ENCODE results near the gene PTPRN2.

The PTPRN2 gene

GRCh38 chr7:157791666-157792065 is 796.0 kb downstream of the PTPRN2 start:
- H2AK5ac ChIP-seq (ENCODE audit: low read depth, low read length), result peak overlapping the region; percentile 86
- H3K4me3 ChIP-seq (ENCODE audit: low read length in 2 of 2), result no peak overlapping the region
- no peak overlapping the region for H3K23ac ChIP-seq (ENCODE audit: low read depth, low read length, poor library complexity)
- H4K8ac ChIP-seq (ENCODE audit: low read depth, low read length), result no peak overlapping the region
- no peak overlapping the region for H2BK5ac ChIP-seq (ENCODE audit: low read length)
- no peak overlapping the region for H3K4me2 ChIP-seq (ENCODE audit: insufficient read depth, low read length, poor library complexity, severe bottlenecking)
- H3K9me3 ChIP-seq (replicated peaks in 1 of 2; ENCODE audit: control insufficient read depth in 2 of 2, insufficient read depth in 1 of 2, low read depth in 1 of 2, low read length in 2 of 2), result peaks cover 0 to 6% of the 10 kb centered on the region in 2 donors
- no CpG with 5 or more reads among the region's 16 CpGs for WGBS, 2 donors (ENCODE audit: extremely low coverage in 2 of 2, insufficient read length in 2 of 2, insufficient replicate concordance in 1 of 2)
- H2BK120ac ChIP-seq (ENCODE audit: low read depth, low read length), result no peak overlapping the region
- H3K9ac ChIP-seq (ENCODE audit: low read depth, low read length, poor library complexity), result no peak overlapping the region
- H3K79me1 ChIP-seq (ENCODE audit: low read depth, low read length), result no peaks in the 10 kb centered on the region
- H3K18ac ChIP-seq (ENCODE audit: low read length), result no peak overlapping the region
- no peak overlapping the region for H3K27ac ChIP-seq (replicated peaks; ENCODE audit: low read length)
- H3K4me1 ChIP-seq (ENCODE audit: control insufficient read depth in 2 of 2, insufficient read depth in 1 of 2, low read depth in 1 of 2, low read length in 2 of 2), result peaks cover 13 to 15% of the 10 kb centered on the region in 2 donors
- H2AFZ ChIP-seq (ENCODE audit: low read length), result no peak overlapping the region
- H2BK15ac ChIP-seq (ENCODE audit: low read length), result no peak overlapping the region
- peaks cover 0 to 4% of the 10 kb centered on the region in 2 donors for H3K36me3 ChIP-seq (replicated peaks in 1 of 2; ENCODE audit: control insufficient read depth in 2 of 2, insufficient read depth in 2 of 2, low read length in 2 of 2)
- H4K91ac ChIP-seq (ENCODE audit: low read depth, low read length, poor library complexity), result no peak overlapping the region
- no peak overlapping the region for H2BK12ac ChIP-seq (ENCODE audit: low read length)
- no peak overlapping the region for H3K4ac ChIP-seq (ENCODE audit: low read length)
- no peak for DNase-seq (ENCODE audit: low spot score)
- peaks cover 0 to 4% (median 0%) of the 10 kb centered on the region in 3 experiments for H3K27me3 ChIP-seq (ENCODE audit: control insufficient read depth in 3 of 3, insufficient read depth in 3 of 3, low read depth in 1 of 3, low read length in 3 of 3)
- H3K14ac ChIP-seq (ENCODE audit: low read length), result no peak overlapping the region

DNA sequence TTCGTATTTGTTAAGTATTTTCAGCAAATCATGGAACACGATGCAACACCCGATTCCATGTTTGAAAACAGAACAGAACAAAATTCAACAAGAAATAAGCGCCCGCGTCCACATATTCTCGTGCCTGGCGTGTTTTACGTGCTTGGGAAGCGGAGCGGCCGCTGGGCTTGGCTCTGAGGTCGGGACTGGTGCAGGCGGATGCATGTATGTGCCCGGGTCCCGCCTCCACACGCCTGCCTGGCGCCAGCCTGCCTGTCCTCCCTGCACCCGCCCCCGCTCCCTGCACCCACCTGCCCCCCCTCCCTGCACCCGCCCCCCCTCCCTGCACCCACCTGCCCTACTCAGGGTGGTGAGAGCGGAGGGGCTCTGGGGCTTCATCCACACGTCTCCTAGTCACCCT is 796.4 kb downstream of the PTPRN2 start:
- H3K4me3 ChIP-seq (ENCODE audit: low read length in 2 of 2), result no peak overlapping the region
- H3K79me1 ChIP-seq (ENCODE audit: low read depth, low read length), result no peaks in the 10 kb centered on the region
- no peak overlapping the region for H3K27ac ChIP-seq (replicated peaks; ENCODE audit: low read length)
- peaks cover 0 to 4% (median 0%) of the 10 kb centered on the region in 3 experiments for H3K27me3 ChIP-seq (ENCODE audit: control insufficient read depth in 3 of 3, insufficient read depth in 3 of 3, low read depth in 1 of 3, low read length in 3 of 3)
- H4K8ac ChIP-seq (ENCODE audit: low read depth, low read length), result no peak overlapping the region
- H3K4me1 ChIP-seq (ENCODE audit: control insufficient read depth in 2 of 2, insufficient read depth in 1 of 2, low read depth in 1 of 2, low read length in 2 of 2), result peaks cover 13 to 15% of the 10 kb centered on the region in 2 donors
- no peak overlapping the region for H3K4ac ChIP-seq (ENCODE audit: low read length)
- no peak overlapping the region for H3K9ac ChIP-seq (ENCODE audit: low read depth, low read length, poor library complexity)
- H2AFZ ChIP-seq (ENCODE audit: low read length), result no peak overlapping the region
- no peak overlapping the region for H2BK120ac ChIP-seq (ENCODE audit: low read depth, low read length)
- no peak overlapping the region for H4K91ac ChIP-seq (ENCODE audit: low read depth, low read length, poor library complexity)
- H2AK5ac ChIP-seq (ENCODE audit: low read depth, low read length), result no peak overlapping the region
- no CpG with 5 or more reads among the region's 23 CpGs for WGBS, 2 donors (ENCODE audit: extremely low coverage in 2 of 2, insufficient read length in 2 of 2, insufficient replicate concordance in 1 of 2)
- H3K36me3 ChIP-seq (replicated peaks in 1 of 2; ENCODE audit: control insufficient read depth in 2 of 2, insufficient read depth in 2 of 2, low read length in 2 of 2), result peaks cover 0 to 4% of the 10 kb centered on the region in 2 donors
- H3K14ac ChIP-seq (ENCODE audit: low read length), result no peak overlapping the region
- no peak overlapping the region for H2BK12ac ChIP-seq (ENCODE audit: low read length)
- H3K9me3 ChIP-seq (replicated peaks in 1 of 2; ENCODE audit: control insufficient read depth in 2 of 2, insufficient read depth in 1 of 2, low read depth in 1 of 2, low read length in 2 of 2), result peaks cover 0 to 6% of the 10 kb centered on the region in 2 donors
- H2BK5ac ChIP-seq (ENCODE audit: low read length), result no peak overlapping the region
- no peak overlapping the region for H3K4me2 ChIP-seq (ENCODE audit: insufficient read depth, low read length, poor library complexity, severe bottlenecking)
- H2BK15ac ChIP-seq (ENCODE audit: low read length), result no peak overlapping the region
- H3K18ac ChIP-seq (ENCODE audit: low read length), result no peak overlapping the region
- no peak overlapping the region for H3K23ac ChIP-seq (ENCODE audit: low read depth, low read length, poor library complexity)
- DNase-seq (ENCODE audit: low spot score), result no peak

GRCh38 chr7:157789942-157790341 is 797.7 kb downstream of the PTPRN2 start:
- no peak overlapping the region for H3K4ac ChIP-seq (ENCODE audit: low read length)
- peak overlapping the region; percentile 35 for H2AK5ac ChIP-seq (ENCODE audit: low read depth, low read length)
- no peak overlapping the region for H2BK120ac ChIP-seq (ENCODE audit: low read depth, low read length)
- peak overlapping the region; percentile 33 for H3K18ac ChIP-seq (ENCODE audit: low read length)
- peak overlapping the region; percentile 94 for H3K23ac ChIP-seq (ENCODE audit: low read depth, low read length, poor library complexity)
- H3K9me3 ChIP-seq (replicated peaks in 1 of 2; ENCODE audit: control insufficient read depth in 2 of 2, insufficient read depth in 1 of 2, low read depth in 1 of 2, low read length in 2 of 2), result peaks cover 0 to 6% of the 10 kb centered on the region in 2 donors
- peak overlapping the region; percentile 73 for H4K91ac ChIP-seq (ENCODE audit: low read depth, low read length, poor library complexity)
- peak overlapping the region; percentile 78 for H3K9ac ChIP-seq (ENCODE audit: low read depth, low read length, poor library complexity)
- 100% methylated on average over 1 of the region's 4 CpGs; no CpG with 5 or more reads in 1 of the 2 donors for WGBS, 2 donors (ENCODE audit: extremely low coverage in 2 of 2, insufficient read length in 2 of 2, insufficient replicate concordance in 1 of 2)
- no peaks in the 10 kb centered on the region for H3K79me1 ChIP-seq (ENCODE audit: low read depth, low read length)
- H2BK5ac ChIP-seq (ENCODE audit: low read length), result no peak overlapping the region
- peak overlapping the region; percentile 15 for H2BK15ac ChIP-seq (ENCODE audit: low read length)
- H3K36me3 ChIP-seq (replicated peaks in 1 of 2; ENCODE audit: control insufficient read depth in 2 of 2, insufficient read depth in 2 of 2, low read length in 2 of 2), result peaks cover 0 to 4% of the 10 kb centered on the region in 2 donors
- H4K8ac ChIP-seq (ENCODE audit: low read depth, low read length), result peak overlapping the region; percentile 49
- H3K4me2 ChIP-seq (ENCODE audit: insufficient read depth, low read length, poor library complexity, severe bottlenecking), result no peak overlapping the region
- peaks cover 8 to 13% of the 10 kb centered on the region in 2 donors for H3K4me1 ChIP-seq (ENCODE audit: control insufficient read depth in 2 of 2, insufficient read depth in 1 of 2, low read depth in 1 of 2, low read length in 2 of 2)
- DNase-seq (ENCODE audit: low spot score), result no peak
- no peak overlapping the region for H3K27ac ChIP-seq (replicated peaks; ENCODE audit: low read length)
- peak overlapping the region in 1 of 2 donors; percentile 68 for H3K4me3 ChIP-seq (ENCODE audit: low read length in 2 of 2)
- H2AFZ ChIP-seq (ENCODE audit: low read length), result no peak overlapping the region
- peak overlapping the region; percentile 53 for H2BK12ac ChIP-seq (ENCODE audit: low read length)
- H3K27me3 ChIP-seq (ENCODE audit: control insufficient read depth in 3 of 3, insufficient read depth in 3 of 3, low read depth in 1 of 3, low read length in 3 of 3), result peaks cover 0 to 4% (median 0%) of the 10 kb centered on the region in 3 experiments
- H3K14ac ChIP-seq (ENCODE audit: low read length), result no peak overlapping the region

DNA sequence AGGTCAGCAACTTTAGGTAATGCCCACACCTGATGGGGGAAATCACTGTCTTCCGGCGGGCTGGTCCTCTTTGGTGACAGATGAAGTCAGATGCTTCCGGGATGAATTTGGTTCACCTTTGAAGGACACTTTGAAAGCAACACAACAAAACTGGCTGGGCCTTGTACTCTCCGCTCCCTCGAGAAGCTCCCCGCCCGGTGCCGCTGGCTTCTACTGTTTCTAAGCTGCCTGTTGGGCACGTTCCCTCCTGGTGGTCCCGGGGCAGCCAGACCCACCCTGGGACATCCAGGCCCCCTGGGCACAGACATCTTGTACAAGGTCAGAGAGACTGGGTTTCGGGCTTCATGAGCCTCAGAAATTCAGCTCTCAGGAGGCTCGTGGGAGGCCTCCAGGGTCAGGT is 798.5 kb downstream of the PTPRN2 start:
- Histone ChIP-seq H3K14ac (ENCODE audit: low read length) (no peak overlapping the region), H3K36me3 (replicated peaks in 1 of 2; ENCODE audit: control insufficient read depth in 2 of 2, insufficient read depth in 2 of 2, low read length in 2 of 2) (peaks cover 0 to 4% of the 10 kb centered on the region in 2 donors), H3K4me2 (ENCODE audit: insufficient read depth, low read length, poor library complexity, severe bottlenecking) (no peak overlapping the region), H3K27ac (replicated peaks; ENCODE audit: low read length) (no peak overlapping the region), H3K4me1 (ENCODE audit: control insufficient read depth in 2 of 2, insufficient read depth in 1 of 2, low read depth in 1 of 2, low read length in 2 of 2) (peaks cover 9 to 12% of the 10 kb centered on the region in 2 donors), H4K8ac (ENCODE audit: low read depth, low read length) (no peak overlapping the region), H3K27me3 (ENCODE audit: control insufficient read depth in 3 of 3, insufficient read depth in 3 of 3, low read depth in 1 of 3, low read length in 3 of 3) (peaks cover 0 to 4% (median 0%) of the 10 kb centered on the region in 3 experiments), H3K18ac (ENCODE audit: low read length) (peak overlapping the region; percentile 76), H2BK120ac (ENCODE audit: low read depth, low read length) (no peak overlapping the region), H2BK15ac (ENCODE audit: low read length) (peak overlapping the region; percentile 15), H3K4ac (ENCODE audit: low read length) (no peak overlapping the region), H3K9ac (ENCODE audit: low read depth, low read length, poor library complexity) (peak overlapping the region; percentile 45), H2BK5ac (ENCODE audit: low read length) (no peak overlapping the region), H4K91ac (ENCODE audit: low read depth, low read length, poor library complexity) (no peak overlapping the region), H3K4me3 (ENCODE audit: low read length in 2 of 2) (no peak overlapping the region), H3K23ac (ENCODE audit: low read depth, low read length, poor library complexity) (no peak overlapping the region), H2AK5ac (ENCODE audit: low read depth, low read length) (peak overlapping the region; percentile 73), H2AFZ (ENCODE audit: low read length) (no peak overlapping the region), H3K9me3 (replicated peaks in 1 of 2; ENCODE audit: control insufficient read depth in 2 of 2, insufficient read depth in 1 of 2, low read depth in 1 of 2, low read length in 2 of 2) (peaks cover 0 to 6% of the 10 kb centered on the region in 2 donors), H2BK12ac (ENCODE audit: low read length) (no peak overlapping the region), H3K79me1 (ENCODE audit: low read depth, low read length) (no peaks in the 10 kb centered on the region)
- no CpG with 5 or more reads among the region's 12 CpGs for WGBS, 2 donors (ENCODE audit: extremely low coverage in 2 of 2, insufficient read length in 2 of 2, insufficient replicate concordance in 1 of 2)
- DNase-seq (ENCODE audit: low spot score), result no peak
